Measurements from ENCODE around the gene CYBA. TPM values are rescaled to one million over a fixed set of nuclear protein-coding genes. Genes with fewer than 3 reads are reported as not detected.
A peak's percentile ranks its signal among the peaks of the same experiment; 100 is the strongest.

CYBA gene
- total RNA-seq, 1 donor from 2014 or later, result 51.8 TPM

DNA sequence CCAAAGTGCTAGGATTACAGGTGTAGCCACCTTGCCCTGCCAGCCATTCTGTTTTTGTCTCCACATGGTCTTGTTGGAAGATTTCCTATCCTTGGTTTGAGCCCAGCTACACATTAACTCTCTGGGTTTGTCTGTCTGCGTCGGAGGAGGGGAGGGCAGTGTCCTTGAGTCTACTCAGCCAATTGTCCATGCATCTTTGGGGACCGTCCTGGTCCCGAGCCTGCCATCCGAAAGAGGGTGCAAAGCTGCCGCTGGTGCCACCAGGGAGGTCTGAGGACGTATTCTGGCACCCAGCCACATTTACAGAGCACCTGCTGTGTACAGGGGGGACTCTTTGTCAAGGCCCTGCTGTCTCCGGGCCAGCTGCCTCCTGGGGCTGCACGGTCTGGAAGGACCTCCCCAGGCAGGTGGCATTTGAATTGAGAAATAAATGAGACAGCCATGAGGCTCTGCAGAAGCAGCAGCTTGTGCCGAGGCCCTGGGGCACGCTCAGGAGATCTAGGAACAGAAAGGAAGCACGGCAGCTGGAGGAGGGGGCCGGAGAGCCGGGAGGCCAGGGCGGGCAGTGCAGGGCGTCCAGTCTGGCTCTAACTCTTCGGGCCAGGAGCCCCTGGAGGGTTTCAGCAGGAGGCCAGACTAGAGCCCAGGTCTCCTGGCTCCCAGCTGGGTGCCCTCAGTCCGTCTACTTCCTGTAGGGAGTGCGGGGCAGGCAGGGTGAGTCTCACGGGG is 1.5 kb downstream of the CYBA start:
- Mint-ChIP-seq H3K4me3 (ENCODE audit: unreplicated experiment) (peak overlapping the region; percentile 40), H3K27me3 (ENCODE audit: unreplicated experiment) (no peaks in the 10 kb centered on the region), H3K4me1 (ENCODE audit: unreplicated experiment) (peaks cover 15% of the 10 kb centered on the region), H3K27ac (ENCODE audit: unreplicated experiment) (no peak overlapping the region), H3K36me3 (ENCODE audit: unreplicated experiment) (peaks cover 1% of the 10 kb centered on the region), H3K9me3 (ENCODE audit: unreplicated experiment) (no peaks in the 10 kb centered on the region)
- DNase-seq (ENCODE audit: extremely low spot score, unreplicated experiment), result no peak
- TF ChIP-seq, protein P1, sequence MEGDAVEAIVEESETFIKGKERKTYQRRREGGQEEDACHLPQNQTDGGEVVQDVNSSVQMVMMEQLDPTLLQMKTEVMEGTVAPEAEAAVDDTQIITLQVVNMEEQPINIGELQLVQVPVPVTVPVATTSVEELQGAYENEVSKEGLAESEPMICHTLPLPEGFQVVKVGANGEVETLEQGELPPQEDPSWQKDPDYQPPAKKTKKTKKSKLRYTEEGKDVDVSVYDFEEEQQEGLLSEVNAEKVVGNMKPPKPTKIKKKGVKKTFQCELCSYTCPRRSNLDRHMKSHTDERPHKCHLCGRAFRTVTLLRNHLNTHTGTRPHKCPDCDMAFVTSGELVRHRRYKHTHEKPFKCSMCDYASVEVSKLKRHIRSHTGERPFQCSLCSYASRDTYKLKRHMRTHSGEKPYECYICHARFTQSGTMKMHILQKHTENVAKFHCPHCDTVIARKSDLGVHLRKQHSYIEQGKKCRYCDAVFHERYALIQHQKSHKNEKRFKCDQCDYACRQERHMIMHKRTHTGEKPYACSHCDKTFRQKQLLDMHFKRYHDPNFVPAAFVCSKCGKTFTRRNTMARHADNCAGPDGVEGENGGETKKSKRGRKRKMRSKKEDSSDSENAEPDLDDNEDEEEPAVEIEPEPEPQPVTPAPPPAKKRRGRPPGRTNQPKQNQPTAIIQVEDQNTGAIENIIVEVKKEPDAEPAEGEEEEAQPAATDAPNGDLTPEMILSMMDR (IDR thresholded peaks at IDR 0.05), result no peak

DNA sequence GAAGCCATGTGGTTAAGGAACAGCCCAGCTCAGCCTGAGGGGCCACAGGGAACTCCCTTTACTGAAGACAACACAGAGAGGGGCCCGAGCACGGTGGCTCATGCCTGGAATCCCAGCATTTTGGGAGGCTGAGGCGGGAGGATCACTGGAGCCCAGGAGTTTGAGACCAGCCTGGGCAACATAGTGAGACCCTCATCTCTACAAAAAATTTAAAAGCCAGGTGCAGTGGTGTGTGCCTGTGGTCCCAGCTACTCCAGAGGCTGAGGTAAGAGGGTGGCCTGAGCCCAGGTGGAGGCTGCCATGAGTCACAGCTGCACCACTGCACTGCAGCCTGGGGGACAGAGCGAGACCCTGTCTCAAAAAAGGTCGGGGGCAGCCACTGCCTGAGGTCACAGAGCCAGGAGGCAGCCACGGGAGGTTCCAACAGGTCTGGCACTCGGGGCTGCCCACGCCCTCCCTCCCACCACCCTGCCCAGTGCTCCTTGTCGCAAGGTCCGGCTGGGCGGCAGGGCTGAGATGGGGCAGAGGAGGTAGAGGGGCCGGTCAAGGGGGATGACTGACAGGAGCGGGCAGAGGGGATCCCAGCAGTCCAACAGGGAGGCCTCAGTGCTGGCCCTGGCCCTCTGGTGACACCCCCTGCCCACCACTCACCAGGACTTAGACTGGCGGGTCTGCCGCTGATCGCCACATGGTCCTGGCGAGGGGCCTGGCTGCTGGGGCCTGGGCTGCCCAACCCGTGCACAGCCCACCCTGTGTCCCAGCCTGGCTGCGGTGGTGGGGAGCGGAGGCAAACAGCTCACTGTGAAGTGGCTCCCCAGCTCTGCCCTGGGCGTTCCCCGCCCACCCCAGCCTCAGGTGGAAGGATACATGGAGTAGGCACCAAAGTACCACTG is 3.4 kb downstream of the CYBA start:
- no peaks in the 10 kb centered on the region for H3K27me3 Mint-ChIP-seq (ENCODE audit: unreplicated experiment)
- TF ChIP-seq, protein P1 (IDR thresholded peaks at IDR 0.05), result no peak
- H3K36me3 Mint-ChIP-seq (ENCODE audit: unreplicated experiment), result no peaks in the 10 kb centered on the region
- no peak overlapping the region for H3K27ac Mint-ChIP-seq (ENCODE audit: unreplicated experiment)
- no peak overlapping the region for H3K4me3 Mint-ChIP-seq (ENCODE audit: unreplicated experiment)
- no peak for DNase-seq (ENCODE audit: extremely low spot score, unreplicated experiment)
- no peaks in the 10 kb centered on the region for H3K9me3 Mint-ChIP-seq (ENCODE audit: unreplicated experiment)
- peaks cover 15% of the 10 kb centered on the region for H3K4me1 Mint-ChIP-seq (ENCODE audit: unreplicated experiment)

DNA sequence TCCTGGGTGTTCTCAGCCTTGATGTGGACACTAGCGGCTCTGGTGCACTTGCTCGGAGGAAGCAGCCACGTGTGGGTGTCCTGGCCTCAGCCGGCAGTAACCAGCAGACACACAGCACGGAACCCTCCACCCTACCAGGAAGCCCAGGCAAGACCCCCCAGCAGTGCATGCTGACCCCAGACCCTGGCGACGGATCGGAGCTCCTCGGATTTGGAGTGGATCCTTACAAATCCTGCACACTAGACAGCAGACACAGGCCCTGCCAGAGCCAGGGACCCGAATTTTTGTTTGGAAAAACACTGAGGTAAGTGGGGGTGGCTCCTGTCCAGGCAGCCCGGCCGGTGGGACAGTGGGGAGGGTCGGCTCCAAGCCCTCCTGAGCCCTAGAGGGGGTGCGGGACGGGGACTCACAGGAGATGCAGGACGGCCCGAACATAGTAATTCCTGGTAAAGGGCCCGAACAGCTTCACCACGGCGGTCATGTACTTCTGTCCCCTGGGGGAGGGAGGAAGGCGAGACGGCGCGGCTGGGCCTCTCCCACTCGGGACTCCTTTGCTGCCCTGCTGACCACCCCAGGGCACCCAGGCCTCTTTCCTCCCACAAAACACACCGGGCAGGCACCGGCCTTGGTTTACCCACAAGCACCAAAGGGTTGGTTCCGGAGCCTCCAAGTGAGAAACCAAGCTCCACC is 4.4 kb downstream of the CYBA start:
- DNase-seq (ENCODE audit: extremely low spot score, unreplicated experiment), result no peak
- no peak overlapping the region for H3K27ac Mint-ChIP-seq (ENCODE audit: unreplicated experiment)
- H3K9me3 Mint-ChIP-seq (ENCODE audit: unreplicated experiment), result no peaks in the 10 kb centered on the region
- H3K4me1 Mint-ChIP-seq (ENCODE audit: unreplicated experiment), result peaks cover 14% of the 10 kb centered on the region
- no peaks in the 10 kb centered on the region for H3K27me3 Mint-ChIP-seq (ENCODE audit: unreplicated experiment)
- H3K36me3 Mint-ChIP-seq (ENCODE audit: unreplicated experiment), result no peaks in the 10 kb centered on the region
- H3K4me3 Mint-ChIP-seq (ENCODE audit: unreplicated experiment), result no peak overlapping the region
- TF ChIP-seq, protein P1 (IDR thresholded peaks at IDR 0.05), result no peak

DNA sequence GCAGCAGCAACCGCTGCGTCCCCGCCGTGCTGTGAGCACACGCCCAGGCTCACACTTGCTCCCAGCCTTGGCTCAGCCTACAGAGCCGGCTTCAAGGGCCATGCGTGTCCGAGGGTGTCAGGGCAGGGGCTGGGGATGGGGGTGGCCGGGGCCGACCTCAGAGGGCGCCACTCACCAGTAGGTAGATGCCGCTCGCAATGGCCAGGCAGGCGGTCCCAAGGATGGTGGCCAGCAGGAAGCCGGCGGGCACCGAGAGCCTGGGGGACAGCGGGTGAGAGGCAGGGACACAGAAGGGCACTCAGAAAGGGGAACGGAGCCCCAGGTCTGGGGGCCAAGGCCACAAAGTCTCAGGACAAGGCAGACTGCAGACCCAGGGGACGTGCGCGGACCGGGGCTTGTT is 4.9 kb downstream of the CYBA start:
- peaks cover 9% of the 10 kb centered on the region for H3K4me1 Mint-ChIP-seq (ENCODE audit: unreplicated experiment)
- no peak for DNase-seq (ENCODE audit: extremely low spot score, unreplicated experiment)
- H3K27ac Mint-ChIP-seq (ENCODE audit: unreplicated experiment), result no peak overlapping the region
- H3K27me3 Mint-ChIP-seq (ENCODE audit: unreplicated experiment), result no peaks in the 10 kb centered on the region
- no peaks in the 10 kb centered on the region for H3K9me3 Mint-ChIP-seq (ENCODE audit: unreplicated experiment)
- TF ChIP-seq, protein P1 (IDR thresholded peaks at IDR 0.05), result no peak
- no peak overlapping the region for H3K4me3 Mint-ChIP-seq (ENCODE audit: unreplicated experiment)
- H3K36me3 Mint-ChIP-seq (ENCODE audit: unreplicated experiment), result no peaks in the 10 kb centered on the region

Data from osteocyte (in vitro differentiated cells).